ENCODE results near the gene SVOPL. TPM values are rescaled to one million over a fixed set of nuclear protein-coding genes. Genes with fewer than 3 reads are reported as not detected.

The SVOPL gene
- total RNA-seq, 6 donors from 2014 or later = under 0.01 to 0.63 (median 0.59) TPM; not detected in 3

- DNase-seq (no peak), ATAC-seq (ENCODE audit: low FRiP score in 2 of 2) (no peak)
- H3K9me3 ChIP-seq = no peaks in the 10 kb centered on the region
- H3K27ac ChIP-seq = no peak overlapping the region
- no peak overlapping the region for H3K4me3 ChIP-seq
- no peak for TF ChIP-seq POLR2AphosphoS5 (IDR thresholded peaks at IDR 0.05)
- TF ChIP-seq CTCF (IDR thresholded peaks at IDR 0.05) = no peak
- no peak for TF ChIP-seq POLR2A (IDR thresholded peaks at IDR 0.05)
- no peak for TF ChIP-seq EP300 (IDR thresholded peaks at IDR 0.05)
- no peaks in the 10 kb centered on the region for H3K27me3 ChIP-seq
- peaks cover 23 to 90% (median 41%) of the 10 kb centered on the region in 4 donors for H3K36me3 ChIP-seq
- H3K4me1 ChIP-seq = no peaks in the 10 kb centered on the region
- 93 to 94% methylated on average over 4 of the region's 4 CpGs for WGBS, 2 donors
These were observed 120.1 kb downstream of the SVOPL start for GRCh38 chr7:138581065-138581464.

DNA sequence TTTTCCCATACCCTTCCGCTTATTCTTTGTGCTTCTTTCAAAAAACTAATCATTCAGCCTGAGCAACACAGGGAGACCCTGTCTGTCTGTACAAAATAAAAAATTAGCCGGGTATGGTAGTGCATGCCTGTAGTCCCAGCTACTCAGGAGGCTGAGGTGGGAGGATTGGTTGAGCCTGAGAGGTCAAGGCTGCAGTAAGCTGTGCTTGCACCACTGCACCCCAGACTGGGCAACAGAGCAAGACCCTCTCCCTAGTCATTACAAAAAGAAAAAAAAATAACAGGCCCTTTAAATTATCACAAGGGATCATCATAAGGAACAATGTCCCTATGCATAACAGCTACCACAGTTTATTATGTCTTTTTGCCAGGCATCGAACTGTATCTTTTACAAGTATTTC is 121.5 kb downstream of the SVOPL start:
- 91 to 98% methylated on average over 3 of the region's 3 CpGs for WGBS, 2 donors
- no peak for TF ChIP-seq POLR2A (IDR thresholded peaks at IDR 0.05)
- TF ChIP-seq CTCF (IDR thresholded peaks at IDR 0.05) = no peak
- no peak for TF ChIP-seq POLR2AphosphoS5 (IDR thresholded peaks at IDR 0.05)
- no peak for TF ChIP-seq EP300 (IDR thresholded peaks at IDR 0.05)
- ATAC-seq (ENCODE audit: low FRiP score in 2 of 2) (no peak), DNase-seq (no peak)
- Histone ChIP-seq H3K27ac (no peak overlapping the region), H3K9me3 (no peaks in the 10 kb centered on the region), H3K4me1 (no peaks in the 10 kb centered on the region), H3K27me3 (no peaks in the 10 kb centered on the region), H3K4me3 (no peak overlapping the region), H3K36me3 (peaks cover 20 to 79% (median 32%) of the 10 kb centered on the region in 4 donors)

DNA sequence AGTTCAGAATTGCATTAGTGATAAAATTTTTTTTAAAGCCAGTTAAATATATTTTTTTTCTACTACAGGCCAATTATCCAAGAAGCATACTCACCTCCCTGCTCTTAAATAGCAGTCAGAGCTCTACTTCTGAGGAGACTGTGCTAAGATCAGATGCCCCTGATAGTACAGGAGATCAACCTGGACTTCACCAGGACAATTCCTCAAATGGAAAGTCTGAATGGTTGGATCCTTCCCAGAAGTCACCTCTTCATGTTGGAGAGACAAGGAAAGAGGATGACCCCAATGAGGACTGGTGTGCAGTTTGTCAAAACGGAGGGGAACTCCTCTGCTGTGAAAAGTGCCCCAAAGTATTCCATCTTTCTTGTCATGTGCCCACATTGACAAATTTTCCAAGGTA is 122.0 kb downstream of the SVOPL start:
- peaks cover 20 to 75% (median 28%) of the 10 kb centered on the region in 4 donors for H3K36me3 ChIP-seq
- H3K27me3 ChIP-seq = no peaks in the 10 kb centered on the region

DNA sequence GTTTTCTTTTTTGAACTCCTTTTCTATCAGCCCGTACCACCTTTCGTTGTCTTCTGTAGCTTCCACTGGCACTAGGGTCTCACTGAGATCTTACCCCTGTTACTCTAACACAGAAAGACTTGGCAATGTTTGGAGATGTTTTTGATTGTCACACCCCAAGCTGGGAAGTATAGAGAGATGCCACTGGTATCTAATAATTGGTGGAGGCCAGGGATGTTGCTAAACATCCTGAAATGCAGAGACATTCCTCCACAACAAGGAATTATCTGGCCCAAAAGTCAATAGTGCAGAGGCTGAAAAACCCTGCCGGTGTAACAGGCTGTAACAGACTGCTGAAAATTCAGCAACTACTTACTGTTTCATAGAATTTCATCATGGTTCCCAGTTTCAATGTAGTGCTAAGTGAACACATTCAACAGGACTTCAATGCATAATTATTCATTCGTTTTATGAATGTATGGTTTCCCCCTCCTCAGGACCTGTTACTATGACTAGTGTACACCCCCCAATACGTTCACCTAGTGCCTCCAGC is 125.2 kb downstream of the SVOPL start:
- Histone ChIP-seq H3K9me3 (no peaks in the 10 kb centered on the region), H3K36me3 (peaks cover 19 to 71% (median 29%) of the 10 kb centered on the region in 4 donors), H3K4me1 (no peaks in the 10 kb centered on the region), H3K4me3 (no peak overlapping the region), H3K27ac (no peak overlapping the region), H3K27me3 (no peaks in the 10 kb centered on the region)
- TF ChIP-seq CTCF (IDR thresholded peaks at IDR 0.05) (no peak), POLR2AphosphoS5 (IDR thresholded peaks at IDR 0.05) (no peak), POLR2A (IDR thresholded peaks at IDR 0.05) (no peak), EP300 (IDR thresholded peaks at IDR 0.05) (no peak)
- ATAC-seq (ENCODE audit: low FRiP score in 2 of 2) (no peak), DNase-seq (no peak)
- 92 to 95% methylated on average over 5 of the region's 5 CpGs for WGBS, 2 donors

More for the DNA sequence above, 122.0 kb downstream of the SVOPL start:
- Histone ChIP-seq H3K9me3 (no peaks in the 10 kb centered on the region), H3K4me3 (no peak overlapping the region), H3K27ac (no peak overlapping the region), H3K4me1 (no peaks in the 10 kb centered on the region)
- DNase-seq (no peak), ATAC-seq (ENCODE audit: low FRiP score in 2 of 2) (no peak)
- WGBS, 2 donors = 100% methylated on average over 1 of the region's 1 CpG
- TF ChIP-seq POLR2A (IDR thresholded peaks at IDR 0.05) (no peak), CTCF (IDR thresholded peaks at IDR 0.05) (no peak), EP300 (IDR thresholded peaks at IDR 0.05) (no peak), POLR2AphosphoS5 (IDR thresholded peaks at IDR 0.05) (no peak)

- no peak for ATAC-seq (ENCODE audit: low FRiP score in 2 of 2)
- Histone ChIP-seq H3K4me3 (no peak overlapping the region), H3K9me3 (no peaks in the 10 kb centered on the region), H3K36me3 (peaks cover 14 to 68% (median 23%) of the 10 kb centered on the region in 4 donors), H3K27ac (no peak overlapping the region), H3K4me1 (no peaks in the 10 kb centered on the region), H3K27me3 (no peaks in the 10 kb centered on the region)
- no peak for DNase-seq
- whole genome bisulfite sequencing, 2 donors = 86 to 93% methylated on average over 4 of the region's 4 CpGs
- no peak for TF ChIP-seq POLR2AphosphoS5 (IDR thresholded peaks at IDR 0.05)
- no peak for TF ChIP-seq POLR2A (IDR thresholded peaks at IDR 0.05)
- no peak for TF ChIP-seq CTCF (IDR thresholded peaks at IDR 0.05)
- no peak for TF ChIP-seq EP300 (IDR thresholded peaks at IDR 0.05)
These were observed 127.4 kb downstream of the SVOPL start for GRCh38 chr7:138573741-138574140.

Measured in upper lobe of left lung (tissue), 6 donors.